ENCODE results near the gene LCNL1. TPM values are rescaled to one million over a fixed set of nuclear protein-coding genes. Genes with fewer than 3 reads are reported as not detected.
A peak's percentile ranks its signal among the peaks of the same experiment; 100 is the strongest.

Gene LCNL1
- total and polyA plus RNA-seq, 2 of the 13 experiments (the other 11 are each of a cell fraction or from before 2014, with no cell fraction given), result not detected

DNA sequence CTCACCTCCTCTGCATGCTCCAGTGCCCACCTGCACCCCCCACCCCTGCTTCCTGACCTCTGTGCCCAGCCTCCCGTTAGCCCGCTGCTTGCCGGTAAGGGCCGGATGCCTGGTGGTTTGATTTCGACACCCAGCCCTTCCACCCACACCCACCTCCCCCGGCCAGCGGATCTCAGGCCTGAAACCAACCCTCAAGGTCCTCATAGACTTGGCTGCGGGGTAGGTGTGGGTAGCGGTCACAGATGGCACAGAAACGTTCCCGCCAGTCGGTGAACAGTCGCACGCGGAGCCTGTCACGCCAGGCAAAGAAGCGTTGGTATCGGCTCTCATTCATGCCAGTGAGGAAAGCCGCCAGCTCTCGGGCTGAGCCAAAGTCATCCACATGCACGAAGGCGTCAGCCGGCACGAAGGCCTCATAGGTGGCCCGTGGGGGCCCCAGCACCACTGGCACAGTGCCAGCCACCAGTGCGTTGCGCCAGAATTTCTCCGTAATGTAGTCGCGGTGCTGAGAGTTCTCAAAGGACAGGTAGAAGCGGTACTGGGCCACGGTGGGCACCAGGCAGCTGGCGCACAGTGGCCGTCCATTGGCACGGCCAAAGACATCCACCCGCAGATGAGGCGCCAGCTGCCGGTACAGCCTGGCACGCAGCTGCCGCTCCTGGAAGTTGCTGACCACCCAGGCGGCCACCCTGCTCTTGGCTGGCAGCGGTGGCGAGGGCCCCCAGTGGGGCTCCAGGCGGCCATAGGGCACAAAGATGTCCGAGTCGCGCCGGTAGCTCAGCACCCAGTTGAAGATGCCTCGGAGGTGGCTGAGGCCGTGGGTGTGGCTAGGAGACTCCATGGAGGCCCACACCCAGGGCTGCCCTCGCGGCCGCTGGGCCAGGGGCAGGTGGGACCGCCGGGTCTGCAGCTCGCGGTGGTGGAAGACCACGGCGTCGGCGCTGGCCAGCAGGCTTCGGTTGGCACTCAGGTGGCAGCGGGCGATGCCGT lies 48.0 kb downstream of the LCNL1 start (continued):
- TF ChIP-seq U2AF2 (IDR thresholded peaks at IDR 0.05; ENCODE audit: low read depth, low read length), result no peak
- TF ChIP-seq ZNF350 (CRISPR knock-in tag; IDR thresholded peaks at IDR 0.05; ENCODE audit: borderline replicate concordance, low read depth), result no peak
- no peak for TF ChIP-seq TCF7L2 (IDR thresholded peaks at IDR 0.05; ENCODE audit: low read depth, low read length)
- no peak for TF ChIP-seq ELF4 (CRISPR knock-in tag; IDR thresholded peaks at IDR 0.05; ENCODE audit: borderline replicate concordance)
- TF ChIP-seq ZNF547 (CRISPR knock-in tag; IDR thresholded peaks at IDR 0.05), result no peak
- TF ChIP-seq, protein P1, sequence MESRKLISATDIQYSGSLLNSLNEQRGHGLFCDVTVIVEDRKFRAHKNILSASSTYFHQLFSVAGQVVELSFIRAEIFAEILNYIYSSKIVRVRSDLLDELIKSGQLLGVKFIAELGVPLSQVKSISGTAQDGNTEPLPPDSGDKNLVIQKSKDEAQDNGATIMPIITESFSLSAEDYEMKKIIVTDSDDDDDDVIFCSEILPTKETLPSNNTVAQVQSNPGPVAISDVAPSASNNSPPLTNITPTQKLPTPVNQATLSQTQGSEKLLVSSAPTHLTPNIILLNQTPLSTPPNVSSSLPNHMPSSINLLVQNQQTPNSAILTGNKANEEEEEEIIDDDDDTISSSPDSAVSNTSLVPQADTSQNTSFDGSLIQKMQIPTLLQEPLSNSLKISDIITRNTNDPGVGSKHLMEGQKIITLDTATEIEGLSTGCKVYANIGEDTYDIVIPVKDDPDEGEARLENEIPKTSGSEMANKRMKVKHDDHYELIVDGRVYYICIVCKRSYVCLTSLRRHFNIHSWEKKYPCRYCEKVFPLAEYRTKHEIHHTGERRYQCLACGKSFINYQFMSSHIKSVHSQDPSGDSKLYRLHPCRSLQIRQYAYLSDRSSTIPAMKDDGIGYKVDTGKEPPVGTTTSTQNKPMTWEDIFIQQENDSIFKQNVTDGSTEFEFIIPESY (CRISPR knock-in tag; IDR thresholded peaks at IDR 0.05), result peak; percentile 46; the same call in 1 of the 2 replicates
- TF ChIP-seq KLF13 (CRISPR knock-in tag; IDR thresholded peaks at IDR 0.05), result no peak
- no peak for TF ChIP-seq AHR (CRISPR knock-in tag; IDR thresholded peaks at IDR 0.05)
- no peak for TF ChIP-seq SMAD9 (CRISPR knock-in tag; IDR thresholded peaks at IDR 0.05)
- TF ChIP-seq, protein P2, sequence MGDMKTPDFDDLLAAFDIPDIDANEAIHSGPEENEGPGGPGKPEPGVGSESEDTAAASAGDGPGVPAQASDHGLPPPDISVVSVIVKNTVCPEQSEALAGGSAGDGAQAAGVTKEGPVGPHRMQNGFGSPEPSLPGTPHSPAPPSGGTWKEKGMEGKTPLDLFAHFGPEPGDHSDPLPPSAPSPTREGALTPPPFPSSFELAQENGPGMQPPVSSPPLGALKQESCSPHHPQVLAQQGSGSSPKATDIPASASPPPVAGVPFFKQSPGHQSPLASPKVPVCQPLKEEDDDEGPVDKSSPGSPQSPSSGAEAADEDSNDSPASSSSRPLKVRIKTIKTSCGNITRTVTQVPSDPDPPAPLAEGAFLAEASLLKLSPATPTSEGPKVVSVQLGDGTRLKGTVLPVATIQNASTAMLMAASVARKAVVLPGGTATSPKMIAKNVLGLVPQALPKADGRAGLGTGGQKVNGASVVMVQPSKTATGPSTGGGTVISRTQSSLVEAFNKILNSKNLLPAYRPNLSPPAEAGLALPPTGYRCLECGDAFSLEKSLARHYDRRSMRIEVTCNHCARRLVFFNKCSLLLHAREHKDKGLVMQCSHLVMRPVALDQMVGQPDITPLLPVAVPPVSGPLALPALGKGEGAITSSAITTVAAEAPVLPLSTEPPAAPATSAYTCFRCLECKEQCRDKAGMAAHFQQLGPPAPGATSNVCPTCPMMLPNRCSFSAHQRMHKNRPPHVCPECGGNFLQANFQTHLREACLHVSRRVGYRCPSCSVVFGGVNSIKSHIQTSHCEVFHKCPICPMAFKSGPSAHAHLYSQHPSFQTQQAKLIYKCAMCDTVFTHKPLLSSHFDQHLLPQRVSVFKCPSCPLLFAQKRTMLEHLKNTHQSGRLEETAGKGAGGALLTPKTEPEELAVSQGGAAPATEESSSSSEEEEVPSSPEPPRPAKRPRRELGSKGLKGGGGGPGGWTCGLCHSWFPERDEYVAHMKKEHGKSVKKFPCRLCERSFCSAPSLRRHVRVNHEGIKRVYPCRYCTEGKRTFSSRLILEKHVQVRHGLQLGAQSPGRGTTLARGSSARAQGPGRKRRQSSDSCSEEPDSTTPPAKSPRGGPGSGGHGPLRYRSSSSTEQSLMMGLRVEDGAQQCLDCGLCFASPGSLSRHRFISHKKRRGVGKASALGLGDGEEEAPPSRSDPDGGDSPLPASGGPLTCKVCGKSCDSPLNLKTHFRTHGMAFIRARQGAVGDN (CRISPR knock-in tag; IDR thresholded peaks at IDR 0.05), result peak; percentile 44
- no peak for TF ChIP-seq TCF7 (IDR thresholded peaks at IDR 0.05; ENCODE audit: low read depth)
- TF ChIP-seq ZSCAN25 (CRISPR knock-in tag; IDR thresholded peaks at IDR 0.05), result peak; percentile 84
- TF ChIP-seq, protein P3, sequence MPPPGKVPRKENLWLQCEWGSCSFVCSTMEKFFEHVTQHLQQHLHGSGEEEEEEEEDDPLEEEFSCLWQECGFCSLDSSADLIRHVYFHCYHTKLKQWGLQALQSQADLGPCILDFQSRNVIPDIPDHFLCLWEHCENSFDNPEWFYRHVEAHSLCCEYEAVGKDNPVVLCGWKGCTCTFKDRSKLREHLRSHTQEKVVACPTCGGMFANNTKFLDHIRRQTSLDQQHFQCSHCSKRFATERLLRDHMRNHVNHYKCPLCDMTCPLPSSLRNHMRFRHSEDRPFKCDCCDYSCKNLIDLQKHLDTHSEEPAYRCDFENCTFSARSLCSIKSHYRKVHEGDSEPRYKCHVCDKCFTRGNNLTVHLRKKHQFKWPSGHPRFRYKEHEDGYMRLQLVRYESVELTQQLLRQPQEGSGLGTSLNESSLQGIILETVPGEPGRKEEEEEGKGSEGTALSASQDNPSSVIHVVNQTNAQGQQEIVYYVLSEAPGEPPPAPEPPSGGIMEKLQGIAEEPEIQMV (CRISPR knock-in tag; IDR thresholded peaks at IDR 0.05; ENCODE audit: low read depth), result no peak
- TF ChIP-seq ZNF543 (CRISPR knock-in tag; IDR thresholded peaks at IDR 0.05), result no peak
- no peak for TF ChIP-seq ZNF484 (CRISPR knock-in tag; IDR thresholded peaks at IDR 0.05; ENCODE audit: borderline replicate concordance, low read depth)
